Posterior vena cava (tissue), 2 donors: ENCODE measurements around the gene SPATA31C1. TPM values are rescaled to one million over a fixed set of nuclear protein-coding genes. Genes with fewer than 3 reads are reported as not detected.
"Not testable (repeated sequence)": the region's sequence is repeated elsewhere in the genome, so short reads cannot be mapped to it uniquely, and the experiment has no call there.

Experiments
- DNase-seq: peaks from one replicate; pipeline ENCODE4 v3.0.0-alpha.2; 2020; ENCODE audit warnings: low spot score
- intact Hi-C, 2 donors: fragments of 100-400 bp; cut with DNase I; formaldehyde crosslinking; loops; one replicate each; pipeline versions ENCODE4 v1.14.1 to v1.14.2; 2022 to 2023
- total RNA-seq, 2 donors: library from RNA; stranded (reverse); fragmentation: NEBNext Ultra II Directional; extraction: Animal tissue kit (Norgen Biotek cat#: 25700); gene quantifications; one replicate each; pipeline ENCODE4 v1.2.1, GENCODE V29; 2021
- donor health status: DM: yes; HTN: yes; CAD: no.
- donor health status: DM: yes; HTN: yes; CAD: no.

Gene SPATA31C1
- total RNA-seq, 2 donors from 2014 or later = not detected

- intact Hi-C loops, DNase-seq: not testable (repeated sequence)
Observed at GRCh38 chr9:87923012-87923411, 5.2 kb downstream of the SPATA31C1 start.

- intact Hi-C loops, DNase-seq: not testable (repeated sequence)
Observed at GRCh38 chr9:87924851-87925250, 7.1 kb downstream of the SPATA31C1 start.

- DNase-seq, intact Hi-C loops: not testable (repeated sequence)
Observed at GRCh38 chr9:87929152-87929551, 11.4 kb downstream of the SPATA31C1 start.

DNA sequence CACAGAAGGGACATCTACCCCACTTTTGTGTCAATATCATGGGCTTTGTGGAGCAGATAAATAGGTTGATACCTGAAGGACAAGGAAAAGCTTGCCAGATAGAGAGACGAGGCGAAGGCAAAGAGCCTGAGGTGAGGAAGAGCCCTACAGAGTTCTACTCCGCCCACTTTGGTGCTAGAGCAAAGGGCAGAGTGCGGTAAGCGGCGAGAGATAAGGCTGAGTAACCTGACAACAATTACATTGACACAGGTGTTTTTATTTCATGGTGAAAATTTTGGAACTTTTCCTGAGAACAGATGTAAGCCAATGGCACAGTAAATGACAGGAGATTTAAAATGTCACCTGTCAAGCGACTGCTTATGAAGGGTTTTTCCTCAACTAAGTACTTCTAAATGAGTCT lies 16.7 kb downstream of the SPATA31C1 start:
- DNase-seq, intact Hi-C loops: not testable (repeated sequence)

DNA sequence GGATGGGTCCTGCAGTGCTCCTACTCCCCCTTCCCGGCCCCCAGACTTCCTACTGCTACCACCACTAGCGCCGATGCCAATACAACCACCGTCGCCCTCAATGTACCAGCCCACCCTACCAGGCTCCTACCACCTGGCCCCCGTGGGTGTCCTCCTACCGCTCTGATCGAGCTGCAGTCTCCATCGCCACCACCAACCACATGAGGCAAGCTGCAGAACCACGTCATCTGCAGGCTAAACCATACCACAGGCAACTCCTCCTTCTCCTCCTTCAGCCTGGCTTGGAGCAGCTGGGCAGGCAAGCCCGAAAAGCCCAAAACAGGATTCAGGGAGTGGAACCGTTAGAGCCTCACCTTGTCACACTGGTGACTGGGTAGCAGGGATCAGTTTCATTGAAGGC lies 19.6 kb downstream of the SPATA31C1 start:
- DNase-seq, intact Hi-C loops: not testable (repeated sequence)

GRCh38 chr9:87937918-87938317 lies 20.2 kb downstream of the SPATA31C1 start:
- DNase-seq, intact Hi-C loops: not testable (repeated sequence)

- DNase-seq, intact Hi-C loops: not testable (repeated sequence)
Observed at GRCh38 chr9:87938336-87938735, 20.6 kb downstream of the SPATA31C1 start.

DNA sequence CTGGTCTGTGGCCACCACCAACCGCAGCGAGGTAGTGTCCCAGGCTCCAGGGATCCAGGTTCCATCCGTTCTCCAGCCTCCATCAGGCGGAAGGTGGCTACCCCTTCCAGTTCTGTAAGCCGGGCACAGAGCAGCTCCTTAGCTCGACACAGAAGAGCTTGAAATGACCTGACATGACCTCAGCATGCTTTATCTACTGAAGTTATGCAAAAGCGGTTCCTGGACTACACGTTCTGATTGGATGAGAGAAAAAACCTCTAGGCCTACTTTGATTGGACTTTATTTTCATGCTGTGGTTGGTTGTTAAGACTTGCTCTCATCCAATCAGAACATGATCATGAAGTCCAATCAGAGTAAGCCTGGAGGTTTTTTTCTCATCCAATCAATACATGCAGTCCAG lies 21.3 kb downstream of the SPATA31C1 start:
- DNase-seq, intact Hi-C loops: not testable (repeated sequence)

GRCh38 chr9:87944096-87944495 lies 26.3 kb downstream of the SPATA31C1 start:
- intact Hi-C loops = no loop called here
- no peak for DNase-seq

DNA sequence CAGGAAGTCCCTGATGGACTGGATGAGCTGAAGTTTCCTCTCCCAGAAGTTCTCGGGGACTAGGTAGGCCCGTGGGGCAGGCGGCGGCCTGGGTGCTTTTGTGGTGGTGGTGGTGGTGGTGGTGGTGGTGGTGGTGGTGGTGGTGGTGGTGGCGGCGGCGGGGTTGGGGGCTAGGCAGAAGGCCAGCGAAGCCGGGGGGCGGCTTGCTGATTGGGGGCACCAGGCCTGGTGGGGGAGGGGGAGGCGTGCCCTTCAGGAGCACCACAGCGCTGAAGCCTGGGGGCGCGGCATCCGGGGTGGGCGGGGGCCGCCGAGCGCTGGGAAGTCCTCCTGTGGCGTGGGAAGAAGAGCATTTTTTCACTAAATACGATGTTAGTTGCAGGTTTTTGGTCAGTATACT lies 26.9 kb downstream of the SPATA31C1 start:
- intact Hi-C loops = no loop called here
- DNase-seq = no peak

GRCh38 chr9:87950296-87950695 lies 32.5 kb downstream of the SPATA31C1 start:
- intact Hi-C loops = no loop called here

DNA sequence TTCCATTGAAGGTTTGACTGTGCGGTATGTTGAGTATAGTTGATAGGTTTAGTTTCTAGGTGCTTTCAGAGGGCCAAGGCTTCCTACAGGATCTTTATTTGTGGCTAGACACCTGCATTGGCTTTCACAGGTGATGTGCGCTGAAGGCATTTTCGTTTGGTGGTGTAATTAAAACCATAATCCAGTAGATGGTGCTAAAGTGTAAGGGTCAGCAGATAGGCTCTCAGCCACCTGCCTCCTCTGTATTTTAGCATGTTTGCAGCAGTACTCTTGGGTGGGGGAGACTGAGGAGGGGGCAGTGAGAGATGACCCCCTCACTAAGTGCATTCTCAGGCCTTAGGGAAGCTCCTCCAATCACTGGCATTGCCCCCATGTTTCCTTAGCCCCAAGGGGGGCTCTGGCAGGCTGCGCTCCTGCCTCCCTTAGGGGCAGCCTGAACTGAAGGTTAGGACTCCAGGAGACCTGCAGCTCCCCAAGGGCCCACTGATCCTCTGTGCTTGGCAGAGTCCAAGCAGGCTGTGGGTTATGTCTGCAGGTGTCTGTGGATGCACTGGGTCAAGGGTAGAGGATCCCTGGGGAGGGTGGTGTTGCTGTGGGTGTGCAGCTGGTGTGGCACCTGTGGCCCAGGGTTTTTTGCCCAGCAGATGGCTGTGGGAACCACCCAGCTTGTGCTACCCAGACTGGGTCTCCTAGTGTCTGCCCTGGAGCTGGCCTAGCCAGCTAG lies 33.2 kb downstream of the SPATA31C1 start:
- intact Hi-C loops = no loop called here
- no peak for DNase-seq

More at GRCh38 chr9:87950296-87950695, 32.5 kb downstream of the SPATA31C1 start:
- no peak for DNase-seq

DNA sequence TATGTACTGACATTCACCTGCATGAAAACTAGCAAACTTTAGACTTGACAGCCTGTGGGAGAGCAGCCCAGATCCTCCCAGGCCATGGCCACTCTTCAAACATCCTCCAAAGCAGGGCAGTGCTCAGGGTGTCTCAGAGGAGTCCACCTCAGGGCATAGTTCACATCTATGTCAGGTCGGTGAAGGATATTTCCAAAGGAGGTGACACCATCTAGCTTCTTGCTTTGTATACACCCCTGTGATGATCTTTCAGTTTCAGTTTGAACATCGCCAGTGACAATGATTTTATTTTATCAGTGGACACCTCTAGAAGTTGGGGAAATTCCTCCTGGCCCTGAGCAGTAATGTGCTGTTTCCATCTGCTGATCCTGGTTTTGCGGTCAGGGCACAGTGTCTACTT lies 36.5 kb downstream of the SPATA31C1 start:
- intact Hi-C loops = no loop called here
- DNase-seq = no peak

- no peak for DNase-seq
- intact Hi-C loops = no loop called here
Observed at GRCh38 chr9:87957839-87958238, 40.1 kb downstream of the SPATA31C1 start.

- intact Hi-C loops = no loop called here
- no peak for DNase-seq
Observed at GRCh38 chr9:87958591-87958990, 40.8 kb downstream of the SPATA31C1 start.

DNA sequence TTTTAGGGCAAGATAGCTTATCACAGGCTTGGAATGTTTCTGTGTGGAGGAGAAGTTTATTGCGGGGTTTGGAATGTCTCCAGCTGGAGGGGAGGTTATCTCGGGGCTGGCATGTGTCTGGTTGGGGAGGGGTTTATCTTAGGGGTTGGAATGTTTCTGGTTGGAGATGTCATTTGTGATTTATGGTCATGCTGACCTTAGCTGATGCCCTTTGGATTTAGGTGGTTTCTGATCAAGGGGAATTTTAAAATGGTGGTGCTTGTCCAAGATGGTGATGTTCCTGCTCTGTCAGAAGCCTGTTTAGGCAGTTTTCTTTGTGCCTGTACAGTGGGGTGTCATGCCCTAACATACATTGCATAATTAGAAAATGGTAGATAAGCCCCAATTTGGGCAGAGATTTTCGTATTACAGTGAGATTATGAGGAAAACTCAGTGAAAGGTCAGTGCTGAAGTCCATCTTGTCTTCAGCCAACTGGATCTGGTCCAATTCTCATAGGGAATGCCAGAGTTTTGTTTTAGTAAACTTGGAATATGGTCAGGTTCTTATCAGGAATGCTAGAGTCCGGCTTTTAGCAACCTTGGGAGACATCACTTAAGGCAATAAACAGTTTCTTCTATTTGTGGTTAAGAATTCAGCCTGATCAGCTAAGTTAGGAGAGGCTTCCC lies 42.3 kb downstream of the SPATA31C1 start:
- DNase-seq = no peak

GRCh38 chr9:87963770-87964169 lies 46.0 kb downstream of the SPATA31C1 start:
- intact Hi-C loops = no loop called here
- DNase-seq = no peak

More for the DNA sequence above, 42.3 kb downstream of the SPATA31C1 start:
- intact Hi-C loops = no loop called here

DNA sequence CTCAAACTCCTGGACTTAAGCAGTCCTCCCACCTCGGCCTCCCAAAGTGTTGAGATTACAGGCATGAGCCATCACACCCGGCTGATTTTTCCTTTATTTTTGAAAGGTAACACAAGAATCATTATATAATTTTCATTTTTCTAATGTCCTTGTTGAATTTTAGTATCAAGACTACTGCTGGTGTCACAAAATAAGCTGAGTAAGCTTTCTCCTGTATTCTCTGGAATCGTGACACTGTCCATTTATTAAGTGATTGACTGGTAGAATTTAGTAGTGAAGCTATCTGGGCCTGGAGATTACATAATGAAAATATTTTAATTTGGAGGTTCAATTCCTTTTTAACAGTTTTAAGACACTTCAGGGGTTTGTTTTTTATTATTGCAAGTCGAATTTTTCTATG lies 47.1 kb downstream of the SPATA31C1 start:
- intact Hi-C loops = no loop called here
- DNase-seq = no peak

- intact Hi-C loops = no loop called here
- DNase-seq = no peak
Observed at GRCh38 chr9:87968155-87968554, 50.4 kb downstream of the SPATA31C1 start.

DNA sequence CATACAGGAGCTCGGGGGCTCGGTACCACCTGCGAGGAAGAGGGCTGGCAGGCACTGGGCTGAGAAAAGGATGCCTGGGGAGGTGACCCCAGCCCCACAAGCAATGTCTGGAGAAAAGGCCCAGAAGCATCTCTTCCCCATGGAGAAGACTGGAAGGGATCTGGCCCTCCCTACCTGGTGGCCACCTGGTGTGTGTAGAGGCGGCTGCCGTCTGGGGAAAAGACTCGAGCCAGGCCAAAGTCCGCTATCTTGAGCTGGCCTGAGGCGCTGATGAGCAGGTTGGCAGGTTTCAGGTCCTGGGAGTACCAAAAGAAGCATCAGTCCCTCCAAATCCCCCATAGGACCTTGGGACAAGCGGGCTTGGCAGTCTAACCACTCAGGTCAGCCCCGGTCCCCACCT lies 52.8 kb downstream of the SPATA31C1 start:
- DNase-seq = no peak
- intact Hi-C loops = no loop called here

- DNase-seq = no peak
- intact Hi-C loops = no loop called here
Observed at GRCh38 chr9:87973122-87973521, 55.4 kb downstream of the SPATA31C1 start.
